HG02973 (cell line): ENCODE measurements around the gene SARM1.
"Not testable (repeated sequence)": the region's sequence is repeated elsewhere in the genome, so short reads cannot be mapped to it uniquely, and the experiment has no call there.

Experiments
- ATAC-seq: cut with Tn5 transposase; IDR thresholded peaks from one replicate; pipeline ENCODE4 v1.9.1; 2021; ENCODE audit warnings: moderate library complexity; ENCODE audit not compliant: unreplicated experiment

Gene SARM1

DNA sequence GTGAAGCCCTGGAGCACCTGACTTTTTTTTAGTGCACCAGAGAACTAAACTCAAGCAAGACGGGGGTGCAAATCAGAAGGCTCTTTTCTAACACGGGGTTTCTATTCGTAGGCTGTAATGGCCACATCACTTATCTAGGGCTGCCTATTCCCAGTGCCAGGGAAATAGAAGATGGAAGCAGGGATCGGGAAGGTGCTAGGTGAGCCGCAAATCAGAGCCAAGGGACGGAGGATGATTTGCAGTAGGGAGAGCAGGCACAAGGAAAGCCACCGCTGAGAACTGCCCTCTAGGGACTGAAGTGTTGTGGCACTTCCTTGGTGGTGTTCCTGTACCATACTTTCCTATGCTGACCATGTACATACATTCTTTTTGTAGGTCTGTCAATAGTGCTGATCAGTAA, 42.3 kb downstream of the SARM1 start:
- no peak for ATAC-seq

DNA sequence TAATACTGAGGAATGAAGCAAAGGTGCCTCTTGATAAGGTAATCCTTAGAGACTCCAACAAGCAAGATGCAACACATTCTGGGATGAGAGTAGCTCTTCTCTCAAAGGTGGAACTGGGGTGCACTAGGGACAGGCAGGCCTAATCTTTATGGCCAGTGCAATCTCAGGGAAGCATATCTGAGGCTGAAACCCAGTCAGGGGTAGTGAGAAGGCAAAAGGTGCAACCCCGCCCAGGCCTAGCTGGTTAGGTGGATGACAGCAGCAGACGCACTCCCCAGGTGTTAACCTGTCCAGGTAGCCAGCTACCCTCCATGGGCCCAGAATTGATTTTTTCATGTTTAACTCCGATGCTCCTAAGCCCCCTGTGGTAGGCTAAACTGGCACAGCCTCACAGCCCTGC, 44.4 kb downstream of the SARM1 start:
- no peak for ATAC-seq

DNA sequence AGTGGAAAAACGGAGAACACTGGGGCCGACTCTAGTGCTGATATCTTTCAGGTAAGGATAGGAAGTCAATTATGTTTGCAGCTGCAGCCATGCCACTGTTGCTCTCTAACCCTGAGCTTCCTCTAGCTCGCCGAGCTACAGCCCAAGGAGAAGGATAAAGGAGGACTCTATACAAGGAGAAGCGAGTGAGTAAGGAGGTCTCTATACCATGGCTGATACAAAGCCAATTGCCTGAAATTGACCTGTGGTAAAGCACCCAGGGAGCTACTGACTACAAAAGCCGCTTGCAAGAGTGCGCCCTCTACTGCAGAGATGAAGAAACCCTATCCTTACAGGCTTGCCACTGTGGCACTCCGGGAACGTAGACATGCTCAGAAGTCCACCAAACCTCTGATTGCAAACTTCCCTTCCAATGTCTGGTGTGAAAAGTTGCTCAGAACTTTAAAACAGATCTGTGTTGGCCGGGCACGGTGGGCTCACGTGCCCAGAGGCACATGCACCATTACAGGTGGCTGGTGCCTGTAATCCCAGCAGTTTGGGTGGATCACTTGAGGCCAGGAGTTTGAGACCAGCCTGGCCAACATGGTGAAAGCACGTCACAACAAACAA, 45.3 kb downstream of the SARM1 start:
- ATAC-seq, result peak; percentile 56

DNA sequence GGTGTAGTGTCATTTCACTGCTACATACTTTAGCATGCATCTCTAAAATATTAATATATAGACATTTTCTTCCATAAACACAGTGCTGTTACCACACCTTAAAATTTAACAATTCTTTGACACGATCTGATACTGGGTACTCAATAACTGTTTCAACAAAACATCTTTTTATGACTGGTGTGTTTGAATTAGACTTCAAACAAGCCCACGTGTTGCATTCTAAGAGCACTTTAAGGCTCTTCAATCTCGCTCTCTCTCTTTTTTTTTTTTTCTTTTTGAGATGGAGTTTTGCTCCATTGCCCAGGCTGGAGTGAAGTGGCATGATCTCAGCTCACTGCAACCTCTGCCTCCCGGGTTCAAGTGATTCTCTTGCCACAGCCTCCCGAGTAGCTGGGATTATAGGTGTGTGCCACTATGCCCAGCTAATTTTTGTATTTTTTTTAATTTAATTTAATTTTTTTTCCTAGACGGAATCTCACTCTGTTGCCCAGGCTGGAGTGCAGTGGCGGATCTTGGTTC, 50.4 kb downstream of the SARM1 start:
- ATAC-seq, result no peak

DNA sequence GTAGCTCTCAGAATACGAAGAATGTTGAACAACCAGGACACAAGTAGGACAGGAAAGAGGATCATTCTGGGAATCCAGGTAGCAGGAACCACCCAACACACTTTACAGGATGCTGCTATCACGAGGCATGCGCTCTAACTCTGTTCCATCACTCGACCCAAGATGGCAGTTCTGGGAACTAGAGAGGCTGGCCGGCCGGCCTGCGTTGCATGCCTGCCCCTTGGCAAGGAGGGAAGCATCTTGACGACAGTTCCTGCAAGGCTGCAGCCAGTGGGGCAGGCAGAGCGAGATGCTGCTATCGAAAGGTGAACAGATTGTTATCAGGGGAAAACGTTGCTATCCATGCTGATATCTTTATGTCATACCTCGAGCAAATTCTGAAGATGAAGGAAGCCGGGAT, 53.7 kb downstream of the SARM1 start:
- ATAC-seq, result no peak

DNA sequence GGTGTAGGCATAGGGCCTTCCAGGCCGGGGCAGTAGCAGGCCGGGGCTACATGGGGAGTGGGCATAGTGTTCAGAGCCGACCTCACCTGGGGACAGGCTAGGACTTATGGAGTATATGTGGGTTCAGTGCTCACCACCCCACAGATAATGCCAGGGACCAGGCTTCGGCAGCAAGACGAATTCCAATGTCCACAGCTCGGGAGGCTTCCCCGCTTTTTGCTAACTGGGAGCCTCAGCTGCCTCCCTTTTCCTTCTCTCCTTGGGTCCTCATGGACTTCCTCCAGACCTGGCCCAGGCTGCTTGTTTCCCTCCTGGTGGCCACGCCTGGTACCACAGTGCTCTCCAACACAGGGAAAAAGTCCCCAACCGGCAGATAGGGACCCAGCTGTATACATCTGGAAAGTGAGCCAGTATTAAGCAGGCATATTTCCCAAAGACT, 54.6 kb downstream of the SARM1 start:
- ATAC-seq, result no peak

DNA sequence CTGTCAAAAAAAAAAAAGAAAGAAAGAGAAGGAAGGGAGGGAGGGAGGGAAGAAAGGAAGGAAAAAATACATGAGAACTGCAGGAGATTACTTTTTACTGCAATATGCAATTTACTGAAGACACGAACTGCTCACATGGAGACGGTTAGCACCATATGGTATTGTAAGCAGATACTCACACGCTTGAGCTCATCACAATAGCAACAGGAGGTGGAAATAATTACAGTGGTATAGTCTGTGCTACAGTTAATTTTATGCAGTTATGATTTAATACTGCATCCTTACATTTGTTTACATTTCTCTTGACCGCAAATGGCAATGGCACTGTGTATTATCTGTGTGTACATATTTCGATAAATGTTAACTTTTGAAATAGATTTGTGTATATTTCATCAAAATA, 55.9 kb downstream of the SARM1 start:
- ATAC-seq, result no peak

DNA sequence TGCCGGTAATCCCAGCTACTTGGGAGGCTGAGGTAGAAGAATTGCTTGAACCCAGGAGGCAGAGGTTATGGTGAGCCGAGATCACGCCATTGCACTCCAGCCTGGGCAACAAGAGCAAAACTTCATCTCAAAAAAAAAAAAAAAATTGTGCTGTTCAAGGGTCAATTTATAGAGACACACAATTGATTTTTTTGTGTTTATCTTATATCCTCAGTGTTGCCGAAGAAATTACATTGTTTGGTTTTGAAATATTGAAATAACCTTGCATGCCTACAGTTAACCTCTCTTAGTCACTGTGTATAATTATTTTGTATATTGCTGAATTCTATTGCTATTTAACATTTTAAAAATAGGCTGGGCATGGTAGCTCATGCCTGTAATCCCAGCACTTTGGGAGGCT, 56.5 kb downstream of the SARM1 start:
- not testable (repeated sequence) for ATAC-seq

DNA sequence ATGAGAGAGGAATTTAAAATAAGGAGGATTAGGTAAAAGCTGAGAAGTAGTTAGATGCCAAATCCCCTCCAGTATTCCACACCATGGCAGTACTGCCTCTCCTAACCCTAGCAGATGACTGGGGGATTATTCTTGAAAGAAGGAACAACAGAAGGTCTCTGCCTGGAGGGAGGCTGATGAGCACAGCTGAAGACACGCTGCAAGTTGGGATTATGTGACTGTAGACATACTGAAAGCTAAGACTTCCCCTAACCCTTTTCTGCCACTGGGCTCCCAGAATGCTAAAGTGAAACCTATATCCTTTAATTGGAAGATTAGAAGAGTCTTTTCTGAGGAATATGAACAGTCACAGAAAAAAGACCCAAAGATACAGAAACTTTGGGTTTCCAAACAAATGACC, 62.2 kb downstream of the SARM1 start:
- no peak for ATAC-seq

DNA sequence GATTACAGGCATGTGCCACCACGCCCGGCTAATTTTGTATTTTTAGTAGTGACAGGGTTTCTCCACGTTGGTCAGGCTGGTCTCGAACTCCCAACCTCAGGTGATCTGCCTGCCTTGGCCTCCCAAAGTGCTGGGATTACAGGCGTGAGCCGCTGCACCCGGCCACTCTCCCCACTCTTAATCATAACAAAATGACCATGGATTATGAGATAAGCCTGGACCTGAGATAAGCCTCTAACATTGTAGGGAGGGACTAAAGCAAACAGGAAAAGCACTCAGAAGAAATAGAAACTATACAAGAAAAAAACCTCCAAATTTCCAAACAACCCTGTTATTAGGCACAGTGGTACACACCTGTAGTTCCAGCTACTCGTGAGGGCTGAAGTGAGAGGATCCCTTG, 62.8 kb downstream of the SARM1 start:
- not testable (repeated sequence) for ATAC-seq

DNA sequence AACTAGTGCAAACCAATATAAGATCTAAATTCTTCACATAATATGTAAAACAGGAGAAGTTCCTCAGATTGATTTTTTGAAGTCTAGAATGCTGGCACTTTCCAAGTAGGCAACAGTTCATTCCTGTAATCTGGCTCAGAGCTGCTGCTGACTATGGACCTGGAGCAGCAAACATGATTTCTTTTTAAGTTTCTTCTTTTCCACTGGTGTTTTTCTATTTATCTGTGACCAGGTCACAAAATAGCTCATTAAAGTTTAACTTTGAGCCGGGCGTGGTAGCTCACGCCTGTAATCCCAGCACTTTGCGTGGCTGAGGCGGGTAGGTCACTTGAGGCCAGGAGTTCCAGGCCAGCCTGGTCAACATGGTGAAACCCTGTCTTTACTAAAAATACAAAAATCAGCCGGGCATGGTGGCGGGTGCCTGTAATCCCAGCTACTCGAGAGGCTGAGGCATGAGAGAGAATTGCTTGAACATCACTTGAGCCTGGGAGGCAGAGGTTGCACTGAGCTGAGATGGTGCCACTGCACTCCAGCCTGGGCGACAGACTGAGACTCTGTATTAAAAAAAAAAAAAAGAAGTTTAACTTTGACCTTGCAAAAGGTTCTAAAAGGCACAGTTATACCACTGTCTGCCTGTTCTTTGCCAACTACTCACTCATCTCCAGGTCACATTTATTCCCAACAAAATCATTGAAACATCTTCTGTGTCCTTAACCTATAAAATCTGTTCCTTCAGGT, 72.6 kb downstream of the SARM1 start:
- no peak for ATAC-seq

DNA sequence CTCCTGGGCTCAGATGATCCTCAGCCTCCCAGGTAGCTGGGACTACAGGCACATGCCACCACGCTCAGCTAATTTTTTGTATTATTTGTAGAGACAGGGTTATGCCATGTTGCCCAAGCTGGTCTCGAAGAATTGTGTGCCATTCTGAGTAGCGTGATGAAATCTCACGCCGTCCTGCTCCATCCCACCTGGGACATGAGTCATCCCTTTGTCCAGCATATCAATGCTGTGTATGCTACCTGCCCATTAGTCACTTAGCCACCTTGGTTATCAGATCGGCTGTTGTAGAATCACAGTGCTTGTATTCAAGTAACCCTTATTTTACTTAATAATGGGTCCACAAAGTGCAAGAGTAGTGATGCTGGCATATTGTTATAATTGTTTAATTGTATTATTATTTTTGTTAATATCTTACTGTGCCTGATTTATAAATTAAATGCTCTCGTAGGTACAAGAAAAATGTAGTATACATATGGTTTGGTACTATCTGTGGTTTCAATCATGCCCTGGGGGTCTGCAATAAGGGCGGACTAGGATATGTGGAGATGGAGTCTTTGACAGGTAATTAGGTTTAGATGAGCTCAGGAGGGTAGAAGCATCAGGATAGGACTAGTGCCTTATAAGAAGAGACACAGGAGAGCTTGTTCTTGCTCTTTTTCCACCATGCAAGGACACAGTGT, 75.4 kb downstream of the SARM1 start:
- no peak for ATAC-seq

DNA sequence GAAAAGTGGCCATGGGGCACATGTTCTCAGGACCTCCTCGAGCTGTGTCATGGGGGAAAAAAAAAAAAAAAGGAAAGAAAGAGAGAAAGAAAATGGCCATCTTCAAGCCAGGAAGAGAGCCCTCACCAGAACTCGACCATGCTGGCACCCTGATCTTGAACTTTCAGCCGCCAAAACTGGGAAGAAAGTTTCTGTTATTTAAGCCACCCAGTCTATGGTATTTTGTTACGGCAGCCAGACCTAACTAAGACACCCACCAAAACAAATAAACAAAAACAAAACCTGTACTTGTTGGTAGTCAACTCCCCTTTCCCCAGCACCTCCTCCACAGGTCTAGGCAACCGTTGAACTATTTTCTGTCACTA, 75.9 kb downstream of the SARM1 start:
- ATAC-seq, result no peak

DNA sequence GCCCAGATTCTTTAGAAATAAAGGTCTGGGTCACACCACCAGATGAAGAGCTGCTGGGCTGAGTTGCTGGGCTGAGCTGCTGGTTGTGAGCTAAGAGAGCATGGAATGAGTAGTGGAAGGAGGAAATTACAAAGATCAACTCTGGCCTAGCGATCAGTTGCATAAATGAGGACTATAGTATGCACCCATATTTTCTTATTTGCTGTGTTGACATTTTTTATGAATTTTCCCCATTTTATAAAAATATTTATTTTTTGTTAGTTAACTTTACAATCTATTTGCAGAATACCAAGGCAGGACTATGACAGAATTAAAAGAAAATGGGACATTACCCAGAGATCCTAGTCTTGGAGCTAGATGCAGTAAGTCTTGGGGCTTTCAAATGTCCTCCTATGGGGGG, 78.4 kb downstream of the SARM1 start:
- no peak for ATAC-seq
